ENCODE data around the gene CLMP.
A peak's percentile ranks its signal among the peaks of the same experiment; 100 is the strongest.

CLMP gene

GRCh38 chr11:123062158-123062891 is 132.7 kb downstream of the CLMP start:
- peak overlapping the region; percentile 45 to 99 for H3K14ac ChIP-seq (ENCODE audit: low read length in 2 of 2)
- H3K27ac ChIP-seq (ENCODE audit: low read length, poor library complexity, severe bottlenecking) = peak overlapping the region; percentile 98
- H4K8ac ChIP-seq (ENCODE audit: low read length) = peak overlapping the region; percentile 100
- peak overlapping the region; percentile 98 for H4K91ac ChIP-seq (ENCODE audit: low read length)
- peak overlapping the region; percentile 6 to 37 for H3K23ac ChIP-seq (ENCODE audit: low read length in 2 of 2)
- H3K9ac ChIP-seq (ENCODE audit: low read length) = peak overlapping the region; percentile 99
- H3K4me2 ChIP-seq (ENCODE audit: low read length, poor library complexity, severe bottlenecking) = peak overlapping the region; percentile 39
- H3K79me1 ChIP-seq (replicated peaks; ENCODE audit: low read length, poor library complexity, severe bottlenecking) = peaks cover 11% of the 10 kb centered on the region
- H2BK5ac ChIP-seq (ENCODE audit: low read depth, low read length, poor library complexity, severe bottlenecking) = peak overlapping the region; percentile 100
- H3K18ac ChIP-seq (ENCODE audit: low read depth in 1 of 2, low read length in 2 of 2) = peak overlapping the region; percentile 98 to 100
- H2BK15ac ChIP-seq (ENCODE audit: low read depth, poor library complexity, severe bottlenecking) = peak overlapping the region; percentile 99
- peak overlapping the region; percentile 60 for H2AK5ac ChIP-seq (ENCODE audit: low read length, severe bottlenecking)
- H3K4ac ChIP-seq (ENCODE audit: low read depth in 1 of 2, low read length in 2 of 2) = peak overlapping the region; percentile 85 to 98
- 1% methylated on average over 53 of the region's 63 CpGs for WGBS
- peaks cover 3% of the 10 kb centered on the region for H3K4me1 ChIP-seq (ENCODE audit: control insufficient read depth, insufficient read depth, low read depth, low read length)
- H2BK12ac ChIP-seq (ENCODE audit: low read length in 2 of 2) = peak overlapping the region in 1 of 2 experiments; percentile 56
- DNase-seq = peak; percentile 100
- no peaks in the 10 kb centered on the region for H3K27me3 ChIP-seq (ENCODE audit: control insufficient read depth in 1 of 2, insufficient read depth in 1 of 2, low read length in 2 of 2)
- H3K36me3 ChIP-seq (ENCODE audit: control insufficient read depth in 1 of 2, insufficient read depth in 2 of 2, low read depth in 1 of 2, low read length in 2 of 2) = peaks cover 4 to 38% of the 10 kb centered on the region in 2 experiments
- H2AFZ ChIP-seq (ENCODE audit: low read depth, low read length) = no peak overlapping the region
- peak overlapping the region; percentile 100 for H2BK120ac ChIP-seq (ENCODE audit: low read depth, low read length)
- peak overlapping the region; percentile 73 to 97 for H3K4me3 ChIP-seq (ENCODE audit: insufficient read depth in 1 of 2, low read depth in 1 of 2, low read length in 2 of 2)
- H3K9me3 ChIP-seq (ENCODE audit: control insufficient read depth, low read length) = no peaks in the 10 kb centered on the region

DNA sequence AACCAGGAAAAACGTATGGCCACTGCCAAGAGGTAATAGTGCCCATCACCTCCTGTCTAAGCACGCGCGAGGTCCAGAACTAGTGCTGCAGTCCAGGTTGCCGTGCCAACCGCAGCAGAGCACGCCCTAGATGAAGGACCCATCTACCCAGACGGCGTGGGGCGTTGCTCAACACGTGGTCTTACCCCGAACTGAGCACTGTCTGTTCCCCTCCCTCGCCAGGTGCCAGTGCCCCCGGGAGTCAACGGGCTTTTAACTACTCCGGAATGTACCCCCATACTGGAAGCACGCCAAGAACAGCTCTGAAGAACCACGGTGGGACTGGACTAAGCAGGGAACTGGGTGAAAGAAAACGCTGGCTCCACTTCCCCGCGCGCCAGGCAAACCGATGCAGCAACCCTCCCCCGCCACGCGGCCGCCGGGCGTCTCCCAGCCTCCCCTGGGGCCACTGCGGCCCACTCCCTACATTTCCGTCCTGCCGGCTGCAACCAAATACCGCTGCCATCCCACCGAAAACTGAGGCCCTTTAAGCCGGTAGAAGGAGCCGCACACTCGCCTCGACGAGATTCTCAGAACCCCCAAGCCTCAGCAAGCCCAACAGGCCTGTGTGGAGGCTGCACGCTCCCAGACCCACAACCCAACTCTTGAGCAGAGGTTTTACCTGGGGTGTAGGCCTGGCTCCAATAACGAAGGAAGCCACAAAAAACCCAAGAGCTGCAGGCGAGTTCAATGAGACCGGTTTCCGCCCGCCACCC is 133.5 kb downstream of the CLMP start, which contains the start of gene HSPA8:
Gene HSPA8, minus strand, starts transcription at position 734 of the 755 bp plus-strand sequence. CDS start 812 bp downstream, outside the sequence.
- Histone ChIP-seq H2BK120ac (ENCODE audit: low read depth, low read length) (peak within 1 kb of the TSS; percentile 100), H3K4me1 (ENCODE audit: control insufficient read depth, insufficient read depth, low read depth, low read length) (peaks cover 3% of the 10 kb centered on the region), H3K4me3 (ENCODE audit: insufficient read depth in 1 of 2, low read depth in 1 of 2, low read length in 2 of 2) (peak within 1 kb of the TSS; percentile 73 to 97), H2BK12ac (ENCODE audit: low read length in 2 of 2) (peak within 1 kb of the TSS in 1 of 2 experiments; percentile 56), H2AK5ac (ENCODE audit: low read length, severe bottlenecking) (peak within 1 kb of the TSS; percentile 84), H4K91ac (ENCODE audit: low read length) (peak within 1 kb of the TSS; percentile 98), H2BK5ac (ENCODE audit: low read depth, low read length, poor library complexity, severe bottlenecking) (peak within 1 kb of the TSS; percentile 100), H3K4ac (ENCODE audit: low read depth in 1 of 2, low read length in 2 of 2) (peak within 1 kb of the TSS; percentile 98 to 99), H3K36me3 (ENCODE audit: control insufficient read depth in 1 of 2, insufficient read depth in 2 of 2, low read depth in 1 of 2, low read length in 2 of 2) (peaks cover 7 to 46% of the 10 kb centered on the region in 2 experiments), H3K9me3 (ENCODE audit: control insufficient read depth, low read length) (no peaks in the 10 kb centered on the region), H3K18ac (ENCODE audit: low read depth in 1 of 2, low read length in 2 of 2) (peak within 1 kb of the TSS; percentile 98 to 100), H3K14ac (ENCODE audit: low read length in 2 of 2) (peak within 1 kb of the TSS; percentile 88 to 99), H3K9ac (ENCODE audit: low read length) (peak within 1 kb of the TSS; percentile 99), H3K27me3 (ENCODE audit: control insufficient read depth in 1 of 2, insufficient read depth in 1 of 2, low read length in 2 of 2) (no peaks in the 10 kb centered on the region), H2BK15ac (ENCODE audit: low read depth, poor library complexity, severe bottlenecking) (peak within 1 kb of the TSS; percentile 99), H4K8ac (ENCODE audit: low read length) (peak within 1 kb of the TSS; percentile 100), H3K27ac (ENCODE audit: low read length, poor library complexity, severe bottlenecking) (peak within 1 kb of the TSS; percentile 98), H3K4me2 (ENCODE audit: low read length, poor library complexity, severe bottlenecking) (peak within 1 kb of the TSS; percentile 95), H3K23ac (ENCODE audit: low read length in 2 of 2) (peak within 1 kb of the TSS; percentile 37 to 100), H2AFZ (ENCODE audit: low read depth, low read length) (peak within 1 kb of the TSS; percentile 64), H3K79me1 (replicated peaks; ENCODE audit: low read length, poor library complexity, severe bottlenecking) (peaks cover 10% of the 10 kb centered on the region)
- under 1% methylated on average over 45 of the region's 45 CpGs for WGBS
- peak; percentile 70 for DNase-seq

- Histone ChIP-seq H4K91ac (ENCODE audit: low read length) (no peak overlapping the region), H2BK15ac (ENCODE audit: low read depth, poor library complexity, severe bottlenecking) (no peak overlapping the region), H3K4me3 (ENCODE audit: insufficient read depth in 1 of 2, low read depth in 1 of 2, low read length in 2 of 2) (peak overlapping the region; percentile 64 to 97), H3K4ac (ENCODE audit: low read depth in 1 of 2, low read length in 2 of 2) (no peak overlapping the region), H3K36me3 (ENCODE audit: control insufficient read depth in 1 of 2, insufficient read depth in 2 of 2, low read depth in 1 of 2, low read length in 2 of 2) (peaks cover 15 to 57% of the 10 kb centered on the region in 2 experiments), H3K27me3 (ENCODE audit: control insufficient read depth in 1 of 2, insufficient read depth in 1 of 2, low read length in 2 of 2) (no peaks in the 10 kb centered on the region), H2BK120ac (ENCODE audit: low read depth, low read length) (no peak overlapping the region), H2BK5ac (ENCODE audit: low read depth, low read length, poor library complexity, severe bottlenecking) (no peak overlapping the region), H3K18ac (ENCODE audit: low read depth in 1 of 2, low read length in 2 of 2) (no peak overlapping the region), H3K23ac (ENCODE audit: low read length in 2 of 2) (no peak overlapping the region), H3K4me2 (ENCODE audit: low read length, poor library complexity, severe bottlenecking) (peak overlapping the region; percentile 95), H3K9me3 (ENCODE audit: control insufficient read depth, low read length) (no peaks in the 10 kb centered on the region), H4K8ac (ENCODE audit: low read length) (no peak overlapping the region), H2AFZ (ENCODE audit: low read depth, low read length) (no peak overlapping the region), H3K4me1 (ENCODE audit: control insufficient read depth, insufficient read depth, low read depth, low read length) (peaks cover 5% of the 10 kb centered on the region), H3K9ac (ENCODE audit: low read length) (peak overlapping the region; percentile 99), H3K79me1 (replicated peaks; ENCODE audit: low read length, poor library complexity, severe bottlenecking) (peaks cover 7% of the 10 kb centered on the region), H3K27ac (ENCODE audit: low read length, poor library complexity, severe bottlenecking) (peak overlapping the region; percentile 10), H2BK12ac (ENCODE audit: low read length in 2 of 2) (no peak overlapping the region), H2AK5ac (ENCODE audit: low read length, severe bottlenecking) (no peak overlapping the region), H3K14ac (ENCODE audit: low read length in 2 of 2) (no peak overlapping the region)
- WGBS = under 1% methylated on average over 8 of the region's 8 CpGs
- DNase-seq = no peak
Observed at GRCh38 chr11:123060277-123061000, 134.6 kb downstream of the CLMP start.
